D721Med (cell line): Measurements from ENCODE around the gene MRAP2.
"Not testable (repeated sequence)": the region's sequence is repeated elsewhere in the genome, so short reads cannot be mapped to it uniquely, and the experiment has no call there.

Source experiments
- DNase-seq: peaks from one replicate; pipeline ENCODE4 v3.0.0; 2011; ENCODE audit warnings: low spot score; ENCODE audit not compliant: insufficient read length
- FAIRE-seq: peaks from 2 replicates; lab custom pipeline; 2011; peaks lifted over from hg19 to GRCh38; lab: Jason Lieb, UNC
- CTCF ChIP-seq: IDR thresholded peaks from 2 replicates; pipeline ENCODE4 v1.5.1; 2012; ENCODE audit warnings: mild to moderate bottlenecking, control low read depth; ENCODE audit not compliant: insufficient read depth; ENCODE audit errors: missing control alignments

Gene MRAP2

GRCh38 chr6:84061174-84061573 lies 27.6 kb downstream of the MRAP2 start:
- FAIRE-seq (no peak), DNase-seq (no peak)
- no peak for TF ChIP-seq CTCF

- no peak for FAIRE-seq
- DNase-seq, result no peak
Observed at GRCh38 chr6:84061613-84062398, 28.2 kb downstream of the MRAP2 start.

GRCh38 chr6:84062519-84063154 lies 29.1 kb downstream of the MRAP2 start:
- no peak for TF ChIP-seq CTCF
- FAIRE-seq (no peak), DNase-seq (no peak)

More at GRCh38 chr6:84061613-84062398, 28.2 kb downstream of the MRAP2 start:
- TF ChIP-seq CTCF, result no peak

GRCh38 chr6:84065693-84066290 lies 32.2 kb downstream of the MRAP2 start:
- FAIRE-seq (no peak), DNase-seq (no peak)
- no peak for TF ChIP-seq CTCF

- no peak for FAIRE-seq
Observed at GRCh38 chr6:84066536-84066935, 33.0 kb downstream of the MRAP2 start.

GRCh38 chr6:84068873-84069272 lies 35.3 kb downstream of the MRAP2 start:
- FAIRE-seq, result not testable (repeated sequence)

More at GRCh38 chr6:84066536-84066935, 33.0 kb downstream of the MRAP2 start:
- no peak for DNase-seq
- no peak for TF ChIP-seq CTCF

GRCh38 chr6:84072442-84072997 lies 38.9 kb downstream of the MRAP2 start:
- DNase-seq (no peak), FAIRE-seq (no peak)
- no peak for TF ChIP-seq CTCF

More at GRCh38 chr6:84068873-84069272, 35.3 kb downstream of the MRAP2 start:
- DNase-seq, result not testable (repeated sequence)
